Spleen (tissue), 11 donors: ENCODE data around the gene TCIRG1. TPM values are rescaled to one million over a fixed set of nuclear protein-coding genes. Genes with fewer than 3 reads are reported as not detected.

Source experiments
- DNase-seq: peaks from one replicate; pipeline ENCODE4 v3.0.0-alpha.2; 2020
- H3K27ac ChIP-seq, 8 donors: fragments of 200-600 bp; sonication (generic) in 7 of 8; 1 replicate in 4 of 8; 2 replicates in 4 of 8; pipeline versions ENCODE4 v1.5.0 to v1.8.0; 2016 to 2021; ENCODE audit warnings: inconsistent platforms in 4 of 8, mild to moderate bottlenecking in 4 of 8, moderate library complexity in 1 of 8
- H3K27me3 ChIP-seq, 7 donors: fragments of 200-600 bp; sonication (generic) in 6 of 7; replicated peaks in 1 of 7; 1 replicate in 4 of 7; 2 replicates in 3 of 7; pipeline versions ENCODE4 v1.5.0 to v1.8.0; 2016 to 2021; ENCODE audit warnings: inconsistent platforms in 3 of 7, mild to moderate bottlenecking in 1 of 7
- H3K36me3 ChIP-seq, 6 donors: fragments of 200-600 bp; sonication (generic) in 5 of 6; 1 replicate in 4 of 6; 2 replicates in 2 of 6; pipeline versions ENCODE4 v1.5.0 to v1.8.0; 2016 to 2021; ENCODE audit warnings: inconsistent platforms in 2 of 6
- H3K4me1 ChIP-seq, 6 donors: fragments of 200-600 bp; sonication (generic) in 5 of 6; 1 replicate in 3 of 6; 2 replicates in 3 of 6; pipeline versions ENCODE4 v1.5.0 to v1.8.0; 2016 to 2021; ENCODE audit warnings: inconsistent platforms in 3 of 6
- H3K4me3 ChIP-seq, 8 donors: fragments of 200-600 bp; sonication (generic) in 7 of 8; 1 replicate in 4 of 8; 2 replicates in 4 of 8; pipeline versions ENCODE4 v1.5.0 to v1.8.0; 2016 to 2021; ENCODE audit warnings: inconsistent platforms in 4 of 8, mild to moderate bottlenecking in 4 of 8, moderate library complexity in 2 of 8
- H3K9me3 ChIP-seq, 8 donors: fragments of 200-600 bp; sonication (generic) in 7 of 8; 1 replicate in 4 of 8; 2 replicates in 4 of 8; pipeline versions ENCODE4 v1.5.0 to v1.8.0; 2016 to 2021; ENCODE audit warnings: inconsistent platforms in 4 of 8
- POLR2A ChIP-seq, 3 donors: fragments of 450-650 bp; IDR thresholded peaks; one replicate each; pipeline ENCODE4 v1.5.1; 2017; ENCODE audit warnings: antibody characterized with exemption in 3 of 3, mild to moderate bottlenecking in 1 of 3
- POLR2AphosphoS5 ChIP-seq, 3 donors: sonication (generic); formaldehyde crosslinking; IDR thresholded peaks; one replicate each; pipeline ENCODE4 v1.5.1; 2017; ENCODE audit warnings: antibody characterized with exemption in 3 of 3
- WGBS, 5 donors: extraction: QIAGEN DNeasy Blood & Tissue Kit in 3 of 5; methylation state at CpG; one replicate each; pipeline versions ENCODE4 v1.1.5 to v1.1.7; 2013 to 2018; 5-methylcytosine and 5-hydroxymethylcytosine counted together
- intact Hi-C: fragments of 100-400 bp; cut with DNase I; formaldehyde crosslinking; loops from one replicate; pipeline ENCODE4 v1.15.0; 2023; ENCODE audit warnings: low total_unique reads
- polyA plus RNA-seq, 3 donors: library from polyadenylated mRNA; stranded (reverse); fragments of 200-250 nt; gene quantifications; one replicate each; pipeline ENCODE4 v1.2.1, GENCODE V29; 2013
- total RNA-seq, 7 donors: library from RNA; depleted of rRNA in 3 of 7; stranded (reverse); fragments of >200 nt in 3 of 7; fragmentation: NEBNext Ultra II Directional in 4 of 7; extraction: Animal tissue kit (Norgen Biotek cat#: 25700) in 4 of 7; gene quantifications; one replicate each; pipeline versions ENCODE4 v1.1.0 to v1.2.1, GENCODE V29; 2016 to 2021
- TF ChIP-seq, protein P1 (sequence below), 11 experiments: fragments of 200-600 bp in 7 of 11; fragments of 450-650 bp in 4 of 11; sonication (generic) in 4 of 11; IDR thresholded peaks in 8 of 11; conservative IDR thresholded peaks in 3 of 11; 1 replicate in 7 of 11; 2 replicates in 4 of 11; pipeline versions ENCODE4 v1.4.0 to v1.8.0; 2016 to 2021; ENCODE audit warnings: antibody characterized with exemption in 11 of 11, inconsistent platforms in 4 of 11, mild to moderate bottlenecking in 1 of 11
- donor health status: healthy with polysubstance abuse.
- donor health status: DM: no; HTN: no; CAD: no; lungs with moderate emphysema.
- donor health status: DM: no; HTN: no; CAD: no.
- donor health status: Bipolar disorder and iron deficiency.
- donor health status: healthy.
- donor health status: DM: no; HTN: no; CAD: no.
- donor health status: DM: yes; HTN: yes; CAD: no.

TCIRG1 gene
- total and polyA plus RNA-seq, 10 donors = 199 to 707 (median 377) TPM

DNA sequence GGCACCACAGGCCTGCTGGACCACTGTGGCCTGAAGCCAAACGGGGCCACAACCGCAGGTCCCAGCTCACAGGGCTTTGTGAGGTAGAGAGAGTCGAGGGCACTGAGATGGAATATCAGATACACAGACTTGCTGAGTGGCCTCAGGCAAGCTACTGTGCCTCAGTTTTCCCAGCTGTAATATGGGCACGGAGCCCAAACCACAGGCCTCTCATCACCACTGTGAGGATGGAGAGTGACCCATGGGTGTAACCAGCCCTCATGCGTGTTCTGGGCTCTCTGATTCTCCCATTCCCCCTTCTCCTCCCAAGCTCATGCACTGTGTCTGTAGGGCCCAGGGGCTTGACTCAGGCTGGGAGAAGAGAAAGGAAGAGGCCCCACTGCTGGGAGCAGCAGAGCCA, 39.1 kb upstream of the TCIRG1 start:
- Histone ChIP-seq H3K4me1 (peaks cover 9 to 95% (median 82%) of the 10 kb centered on the region in 6 donors), H3K9me3 (no peaks in the 10 kb centered on the region), H3K27ac (peak overlapping the region in 3 of 8 donors; percentile 17 to 97 (median 25)), H3K4me3 (no peak overlapping the region), H3K36me3 (peaks cover 0 to 77% (median 24%) of the 10 kb centered on the region in 6 donors), H3K27me3 (no peaks in the 10 kb centered on the region)
- TF ChIP-seq POLR2AphosphoS5 (IDR thresholded peaks at IDR 0.05) (peak in 1 of 3 donors; percentile 28), POLR2A (IDR thresholded peaks at IDR 0.05) (no peak)
- no peak for DNase-seq
- intact Hi-C loops = no loop called here
- WGBS, 5 donors = 91 to 98% (median 94%) methylated on average over 4 to 5 of the region's 5 CpGs

DNA sequence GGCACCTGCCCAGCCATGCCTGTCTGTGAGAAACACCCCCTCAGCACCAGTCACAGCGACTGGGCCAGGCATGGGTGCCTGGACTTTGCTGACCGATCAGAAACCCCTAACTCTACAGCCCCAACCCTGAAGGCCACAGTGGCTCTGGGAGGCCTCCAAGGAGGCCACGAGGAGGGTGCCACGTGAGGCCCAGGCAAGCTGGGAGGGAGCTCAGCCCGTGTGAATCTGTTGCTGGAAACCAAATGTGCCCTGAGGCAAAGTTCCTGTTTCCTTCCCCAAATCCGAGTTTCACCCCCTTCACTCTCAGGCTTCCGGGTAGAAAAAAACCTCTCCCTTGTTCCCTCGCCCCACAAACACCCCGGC, 36.3 kb upstream of the TCIRG1 start:
- intact Hi-C loops = no loop called here
- H3K9me3 ChIP-seq = no peaks in the 10 kb centered on the region
- H3K27ac ChIP-seq = peak overlapping the region; percentile 71 to 97 (median 91)
- no peaks in the 10 kb centered on the region for H3K27me3 ChIP-seq
- peak overlapping the region; percentile 46 to 96 (median 84) for H3K4me3 ChIP-seq
- H3K4me1 ChIP-seq = peaks cover 9 to 95% (median 78%) of the 10 kb centered on the region in 6 donors
- WGBS, 5 donors = 22 to 43% (median 36%) methylated on average over 8 to 9 of the region's 9 CpGs
- TF ChIP-seq POLR2A (IDR thresholded peaks at IDR 0.05) (no peak), POLR2AphosphoS5 (IDR thresholded peaks at IDR 0.05) (peak; percentile 53 to 76 (median 56))
- TF ChIP-seq, protein P1, sequence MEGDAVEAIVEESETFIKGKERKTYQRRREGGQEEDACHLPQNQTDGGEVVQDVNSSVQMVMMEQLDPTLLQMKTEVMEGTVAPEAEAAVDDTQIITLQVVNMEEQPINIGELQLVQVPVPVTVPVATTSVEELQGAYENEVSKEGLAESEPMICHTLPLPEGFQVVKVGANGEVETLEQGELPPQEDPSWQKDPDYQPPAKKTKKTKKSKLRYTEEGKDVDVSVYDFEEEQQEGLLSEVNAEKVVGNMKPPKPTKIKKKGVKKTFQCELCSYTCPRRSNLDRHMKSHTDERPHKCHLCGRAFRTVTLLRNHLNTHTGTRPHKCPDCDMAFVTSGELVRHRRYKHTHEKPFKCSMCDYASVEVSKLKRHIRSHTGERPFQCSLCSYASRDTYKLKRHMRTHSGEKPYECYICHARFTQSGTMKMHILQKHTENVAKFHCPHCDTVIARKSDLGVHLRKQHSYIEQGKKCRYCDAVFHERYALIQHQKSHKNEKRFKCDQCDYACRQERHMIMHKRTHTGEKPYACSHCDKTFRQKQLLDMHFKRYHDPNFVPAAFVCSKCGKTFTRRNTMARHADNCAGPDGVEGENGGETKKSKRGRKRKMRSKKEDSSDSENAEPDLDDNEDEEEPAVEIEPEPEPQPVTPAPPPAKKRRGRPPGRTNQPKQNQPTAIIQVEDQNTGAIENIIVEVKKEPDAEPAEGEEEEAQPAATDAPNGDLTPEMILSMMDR (IDR thresholded peaks at IDR 0.05 in 8 of 11, conservative IDR thresholded peaks at IDR 0.05 in 3 of 11) = no peak
- peaks cover 0 to 49% (median 11%) of the 10 kb centered on the region in 6 donors for H3K36me3 ChIP-seq
- DNase-seq = peak; percentile 88

DNA sequence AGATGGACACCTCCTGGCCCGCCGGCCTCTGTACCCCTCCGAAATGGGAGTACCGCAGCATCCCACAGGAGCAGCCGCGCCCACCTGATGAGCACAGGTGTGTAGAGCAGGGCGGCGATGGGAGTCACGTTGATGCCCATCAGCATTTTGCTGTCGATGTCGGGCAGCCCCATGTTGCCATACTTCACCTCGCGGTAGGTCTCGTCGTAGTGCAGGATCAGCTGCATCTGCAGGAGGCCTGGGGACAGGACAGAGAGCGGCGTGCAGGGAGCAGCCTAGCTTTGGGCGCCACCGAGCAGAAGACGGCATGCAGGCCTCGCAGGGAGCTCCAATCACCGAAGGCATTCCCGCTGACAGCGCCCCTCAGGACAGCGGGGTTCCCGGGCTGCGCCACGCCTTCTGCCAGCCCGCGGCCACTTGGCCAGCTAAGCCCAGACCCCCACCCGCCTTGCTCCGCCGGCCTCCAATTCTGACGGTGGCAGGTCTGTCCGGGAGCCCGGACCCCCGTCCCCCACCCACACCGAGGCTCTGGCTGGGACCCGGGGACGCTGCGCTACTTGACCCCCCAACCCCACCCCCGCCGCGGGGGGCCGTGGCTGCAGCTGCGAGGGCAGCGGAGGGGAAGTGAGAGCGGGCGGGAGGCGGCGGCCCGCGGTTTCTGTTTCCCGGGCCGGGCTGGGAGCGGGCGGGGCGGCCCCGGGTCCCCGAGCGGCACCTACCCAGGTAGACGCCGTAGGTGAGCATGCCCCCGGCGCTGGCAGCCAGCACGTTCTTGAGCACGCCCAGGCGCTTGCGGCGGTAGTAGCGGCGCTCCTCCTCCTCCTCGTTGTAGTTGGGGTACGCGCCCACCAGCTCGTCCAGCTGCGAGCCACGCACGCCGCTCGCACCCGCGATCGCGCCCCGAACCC, 35.6 kb upstream of the TCIRG1 start:
- intact Hi-C loops = no loop called here
- no peaks in the 10 kb centered on the region for H3K9me3 ChIP-seq
- peaks cover 9 to 95% (median 74%) of the 10 kb centered on the region in 6 donors for H3K4me1 ChIP-seq
- no peaks in the 10 kb centered on the region for H3K27me3 ChIP-seq
- peak; percentile 96 for DNase-seq
- peak overlapping the region; percentile 46 to 96 (median 84) for H3K4me3 ChIP-seq
- peaks cover 0 to 43% (median 11%) of the 10 kb centered on the region in 6 donors for H3K36me3 ChIP-seq
- H3K27ac ChIP-seq = peak overlapping the region; percentile 71 to 97 (median 91)
- 10 to 33% (median 12%) methylated on average over 18 to 86 of the region's 86 CpGs for WGBS, 5 donors
- TF ChIP-seq POLR2A (IDR thresholded peaks at IDR 0.05) = no peak
- TF ChIP-seq, protein P1 (IDR thresholded peaks at IDR 0.05 in 8 of 11, conservative IDR thresholded peaks at IDR 0.05 in 3 of 11) = peak in 1 of 11 experiments; percentile 25
- TF ChIP-seq POLR2AphosphoS5 (IDR thresholded peaks at IDR 0.05) = peak in 2 of 3 donors; percentile 29 to 60

DNA sequence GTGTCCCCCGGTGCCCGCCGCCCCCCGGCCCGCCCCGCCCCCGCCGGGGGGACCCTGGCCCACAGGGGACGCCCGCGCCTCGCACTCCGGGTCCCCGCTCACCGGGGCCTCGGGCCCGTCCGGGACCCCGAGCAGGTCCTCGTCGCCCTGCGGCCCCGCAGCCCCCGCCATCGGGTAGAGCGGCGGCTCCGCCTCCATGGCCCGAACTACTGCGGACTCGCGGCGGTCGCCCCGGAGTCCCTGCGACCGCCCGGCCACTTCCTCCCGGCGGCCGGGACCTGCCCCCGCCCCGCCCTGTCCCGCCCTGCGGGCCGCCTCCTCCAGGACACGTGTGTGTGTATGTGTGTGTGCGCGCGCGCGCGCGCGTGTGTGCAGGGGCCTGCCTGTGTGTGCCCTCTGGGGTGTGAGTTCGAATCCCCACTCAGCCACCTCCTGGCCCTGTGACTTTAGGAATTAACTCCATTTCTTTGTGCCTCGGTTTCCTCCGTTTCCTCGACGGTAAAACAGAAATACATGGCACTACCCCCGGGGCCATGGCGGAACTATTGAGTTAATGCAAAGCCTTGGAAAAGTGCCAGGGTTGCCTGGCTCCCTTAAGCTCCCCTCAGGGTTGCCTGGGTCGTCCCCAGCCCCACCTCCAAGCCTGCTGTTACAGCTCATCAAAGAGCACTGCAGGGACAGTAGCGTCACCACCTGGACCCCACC, 34.8 kb upstream of the TCIRG1 start, which contains the start of gene UNC93B1:
UNC93B1 (minus strand) TSS at position 252 of the 705 bp plus-strand sequence; CDS start at position 198, 54 bp downstream.
- TF ChIP-seq, protein P1 (IDR thresholded peaks at IDR 0.05 in 8 of 11, conservative IDR thresholded peaks at IDR 0.05 in 3 of 11) = no peak
- TF ChIP-seq POLR2AphosphoS5 (IDR thresholded peaks at IDR 0.05) (peak; percentile 84 to 87 (median 84)), POLR2A (IDR thresholded peaks at IDR 0.05) (peak in 2 of 3 donors; percentile 23 to 28)
- intact Hi-C loops = no loop called here
- Histone ChIP-seq H3K36me3 (peaks cover 0 to 34% (median 7%) of the 10 kb centered on the region in 6 donors), H3K27ac (peak within 1 kb of the TSS; percentile 71 to 97 (median 91)), H3K4me3 (peak within 1 kb of the TSS; percentile 46 to 96 (median 84)), H3K4me1 (peaks cover 11 to 95% (median 74%) of the 10 kb centered on the region in 6 donors), H3K9me3 (no peaks in the 10 kb centered on the region), H3K27me3 (no peaks in the 10 kb centered on the region)
- WGBS, 5 donors = 3 to 16% (median 4%) methylated on average over 14 to 64 of the region's 64 CpGs
- DNase-seq = peak; percentile 98
